AG10803 (cell line): ENCODE measurements around the gene IFFO2.
A peak's percentile ranks its signal among the peaks of the same experiment; 100 is the strongest.

Source experiments
- DNase-seq: peaks from one replicate; pipeline ENCODE4 v3.0.0; 2010; ENCODE audit warnings: low read depth
- H3K4me3 ChIP-seq: 2 replicates; pipeline ENCODE4 v1.5.1; 2011; ENCODE audit warnings: mild to moderate bottlenecking, low read length, control low read depth
- CTCF ChIP-seq: conservative IDR thresholded peaks from 2 replicates; pipeline ENCODE4 v1.5.1; 2011; ENCODE audit warnings: mild to moderate bottlenecking, low read length, control low read depth, inconsistent platforms

IFFO2 gene

GRCh38 chr1:18928985-18929384, 27.5 kb downstream of the IFFO2 start:
- no peak for DNase-seq
- no peak for TF ChIP-seq CTCF
- H3K4me3 ChIP-seq, result no peak overlapping the region

- DNase-seq, result no peak
- no peak for TF ChIP-seq CTCF
- no peak overlapping the region for H3K4me3 ChIP-seq
Observed at GRCh38 chr1:18928406-18928805, 28.1 kb downstream of the IFFO2 start.

GRCh38 chr1:18927654-18928272, 28.7 kb downstream of the IFFO2 start:
- no peak for TF ChIP-seq CTCF
- no peak overlapping the region for H3K4me3 ChIP-seq
- no peak for DNase-seq

DNA sequence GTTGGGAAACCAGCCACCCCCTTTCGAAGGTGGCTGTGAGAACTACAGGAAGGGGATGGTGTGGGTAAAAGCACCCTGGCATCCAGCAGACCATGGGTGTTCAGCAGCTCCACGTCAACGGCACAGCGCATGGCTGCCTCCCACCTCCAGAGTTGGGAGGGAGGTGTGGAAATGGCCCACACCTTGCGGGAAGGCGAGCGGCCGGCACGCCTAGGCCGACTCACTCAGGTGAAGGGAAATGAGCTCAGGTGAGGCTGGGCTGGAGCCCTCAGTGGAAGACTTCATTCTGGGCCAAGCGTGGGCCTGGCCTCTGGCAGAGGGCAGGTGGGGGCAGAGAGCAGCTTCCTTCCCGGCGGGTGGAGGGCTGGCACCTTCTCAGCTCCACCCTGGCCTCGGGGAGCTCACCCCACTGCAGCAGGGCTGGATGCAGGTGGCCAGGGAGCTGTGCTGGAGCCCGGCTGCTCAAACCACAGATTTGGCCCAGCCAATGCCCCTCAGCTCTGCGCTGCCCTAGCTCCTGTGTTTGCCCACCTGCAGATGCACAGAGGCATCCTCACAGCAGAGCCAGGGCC, 29.3 kb downstream of the IFFO2 start:
- peak overlapping the region; percentile 33 for H3K4me3 ChIP-seq
- no peak for TF ChIP-seq CTCF
- no peak for DNase-seq

DNA sequence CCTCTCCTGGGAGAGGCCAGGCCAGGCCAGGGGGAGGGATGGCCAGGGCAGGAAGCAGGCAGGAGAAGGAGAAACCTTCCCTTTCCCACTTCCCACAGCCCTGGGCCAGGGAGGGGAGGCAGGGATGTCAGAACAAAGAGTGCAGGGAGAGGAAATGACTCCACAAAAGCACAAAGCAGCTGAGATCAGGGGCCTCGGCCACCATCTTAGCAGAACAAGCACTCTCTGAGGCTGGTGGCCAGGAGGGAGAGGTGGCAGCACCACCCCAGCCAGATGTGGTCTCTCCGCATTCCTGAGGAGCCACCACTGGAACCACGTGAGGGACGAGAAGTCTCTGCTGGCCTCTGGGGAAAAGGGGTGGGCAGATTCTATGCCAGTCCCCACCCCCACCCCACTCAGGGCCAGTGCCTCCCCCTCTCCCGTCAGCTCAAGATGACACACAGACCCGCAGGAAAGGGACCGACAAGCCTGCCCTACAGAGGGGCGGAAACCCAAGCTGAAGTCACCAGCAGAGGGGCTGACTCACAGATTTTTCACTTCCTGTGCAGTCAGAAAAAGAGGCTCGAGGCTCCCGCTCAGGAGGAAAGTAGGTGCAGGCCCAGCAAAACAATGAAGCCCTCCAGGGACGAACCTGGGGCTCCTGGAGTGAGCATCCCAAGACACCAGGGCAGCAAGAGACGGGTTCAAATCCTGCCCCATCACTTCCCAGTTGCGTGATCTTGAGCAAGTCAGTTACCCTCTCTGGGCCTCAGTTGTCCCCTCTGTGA, 30.0 kb downstream of the IFFO2 start:
- TF ChIP-seq CTCF, result peak; percentile 18
- peak overlapping the region; percentile 33 for H3K4me3 ChIP-seq
- peak; percentile 93 for DNase-seq

GRCh38 chr1:18925279-18925678, 31.2 kb downstream of the IFFO2 start:
- DNase-seq, result no peak
- no peak for TF ChIP-seq CTCF
- no peak overlapping the region for H3K4me3 ChIP-seq
